Bronchial epithelial cell (primary cell): ENCODE results near the gene KRT5. TPM values are rescaled to one million over a fixed set of nuclear protein-coding genes. Genes with fewer than 3 reads are reported as not detected.
A peak's percentile ranks its signal among the peaks of the same experiment; 100 is the strongest.
"Not testable (repeated sequence)": the region's sequence is repeated elsewhere in the genome, so short reads cannot be mapped to it uniquely, and the experiment has no call there.

Experiments used
- DNase-seq: peaks from one replicate; pipeline ENCODE4 v3.0.0-alpha.2; 2010; ENCODE audit warnings: low read depth
- FAIRE-seq: peaks from 2 replicates; lab custom pipeline; 2011; peaks lifted over from hg19 to GRCh38; lab: Jason Lieb, UNC
- H3K27me3 ChIP-seq: 2 replicates; pipeline ENCODE4 v1.5.1; 2011; ENCODE audit warnings: low read length; ENCODE audit not compliant: control insufficient read depth, insufficient read depth
- H3K36me3 ChIP-seq: 2 replicates; pipeline ENCODE4 v1.5.1; 2011; ENCODE audit warnings: low read length; ENCODE audit not compliant: control insufficient read depth, insufficient read depth
- H3K4me3 ChIP-seq: 2 replicates; pipeline ENCODE4 v1.5.1; 2011; ENCODE audit warnings: mild to moderate bottlenecking, low read depth, low read length, control low read depth
- total RNA-seq: library from RNA; depleted of rRNA; stranded (reverse); fragments of >200 nt; gene quantifications from 2 replicates; pipeline ENCODE4 v1.2.1, GENCODE V29; 2014
- TF ChIP-seq, protein P1 (sequence below): IDR thresholded peaks from 2 replicates; pipeline ENCODE4 v1.5.1; 2011; ENCODE audit warnings: mild to moderate bottlenecking, moderate library complexity, low read length, control low read depth, inconsistent platforms; ENCODE audit not compliant: insufficient read depth, severe bottlenecking

The KRT5 gene
- total RNA-seq, 1 donor from 2014 or later: 6,770 TPM

DNA sequence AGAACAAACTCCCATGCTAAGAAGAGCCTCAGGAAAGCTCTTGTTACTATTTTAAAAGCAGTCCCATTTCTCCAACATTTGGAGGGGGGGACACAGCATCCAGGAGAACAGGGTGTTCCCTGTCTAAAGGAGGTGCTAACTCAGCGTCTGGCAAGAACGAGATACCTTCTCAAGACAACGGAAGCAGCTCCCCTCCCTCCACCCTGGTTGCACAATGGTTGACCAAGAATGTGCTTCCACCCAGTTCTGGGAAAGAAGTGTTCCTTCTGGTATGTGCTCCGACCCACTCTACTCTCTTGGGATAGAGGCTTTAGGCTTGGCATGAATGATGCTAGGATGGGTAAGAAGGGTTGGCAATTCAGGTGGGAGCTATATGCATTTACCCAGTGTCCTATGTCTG lies 25.7 kb downstream of the KRT5 start:
- peaks cover 18% of the 10 kb centered on the region for H3K36me3 ChIP-seq
- H3K27me3 ChIP-seq: no peaks in the 10 kb centered on the region
- DNase-seq (peak; percentile 92), FAIRE-seq (peak; percentile 99)
- peak overlapping the region; percentile 2 for H3K4me3 ChIP-seq
- TF ChIP-seq, protein P1, sequence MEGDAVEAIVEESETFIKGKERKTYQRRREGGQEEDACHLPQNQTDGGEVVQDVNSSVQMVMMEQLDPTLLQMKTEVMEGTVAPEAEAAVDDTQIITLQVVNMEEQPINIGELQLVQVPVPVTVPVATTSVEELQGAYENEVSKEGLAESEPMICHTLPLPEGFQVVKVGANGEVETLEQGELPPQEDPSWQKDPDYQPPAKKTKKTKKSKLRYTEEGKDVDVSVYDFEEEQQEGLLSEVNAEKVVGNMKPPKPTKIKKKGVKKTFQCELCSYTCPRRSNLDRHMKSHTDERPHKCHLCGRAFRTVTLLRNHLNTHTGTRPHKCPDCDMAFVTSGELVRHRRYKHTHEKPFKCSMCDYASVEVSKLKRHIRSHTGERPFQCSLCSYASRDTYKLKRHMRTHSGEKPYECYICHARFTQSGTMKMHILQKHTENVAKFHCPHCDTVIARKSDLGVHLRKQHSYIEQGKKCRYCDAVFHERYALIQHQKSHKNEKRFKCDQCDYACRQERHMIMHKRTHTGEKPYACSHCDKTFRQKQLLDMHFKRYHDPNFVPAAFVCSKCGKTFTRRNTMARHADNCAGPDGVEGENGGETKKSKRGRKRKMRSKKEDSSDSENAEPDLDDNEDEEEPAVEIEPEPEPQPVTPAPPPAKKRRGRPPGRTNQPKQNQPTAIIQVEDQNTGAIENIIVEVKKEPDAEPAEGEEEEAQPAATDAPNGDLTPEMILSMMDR: no peak

DNA sequence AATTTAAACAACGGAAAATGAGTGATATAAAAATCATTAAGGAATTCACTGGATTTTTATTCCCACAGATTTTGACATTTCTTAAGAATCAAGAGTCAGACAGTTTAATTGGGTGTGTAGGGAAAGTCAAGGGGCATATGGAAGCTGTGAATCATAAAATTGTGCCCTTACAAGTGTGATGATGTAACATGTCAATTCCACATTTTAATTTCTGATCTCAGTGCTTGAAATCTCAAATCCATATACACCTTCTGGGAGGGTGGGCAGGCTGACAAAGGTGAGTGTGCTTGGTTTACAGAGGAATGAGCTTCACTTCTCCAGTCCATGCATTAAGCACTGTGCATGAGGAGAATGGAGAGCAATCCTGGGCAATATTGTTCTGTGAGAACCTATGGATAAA lies 26.1 kb downstream of the KRT5 start:
- Histone ChIP-seq H3K27me3 (no peaks in the 10 kb centered on the region), H3K4me3 (peak overlapping the region; percentile 2), H3K36me3 (peaks cover 19% of the 10 kb centered on the region)
- TF ChIP-seq, protein P1: no peak
- DNase-seq: peak; percentile 92
- FAIRE-seq: peak; percentile 36

DNA sequence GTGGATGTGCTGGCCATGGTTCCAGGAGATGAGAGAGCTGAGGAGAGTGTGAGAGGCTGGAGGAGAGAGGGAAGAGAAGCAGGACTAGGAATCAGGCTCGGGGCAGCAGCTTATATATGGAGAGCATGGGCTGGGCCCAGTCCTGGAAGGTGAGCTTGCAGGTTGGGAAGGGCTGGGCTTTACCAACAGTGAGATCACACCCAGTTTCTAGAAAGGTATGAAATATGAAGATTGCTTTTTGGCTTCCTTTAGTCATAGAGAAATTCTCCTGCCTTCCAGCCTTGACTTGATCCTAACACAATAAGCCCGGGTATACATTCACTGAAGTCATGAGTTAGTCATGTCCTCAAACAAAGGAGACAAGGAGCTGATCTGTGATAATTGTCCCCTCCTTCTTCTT lies 27.0 kb downstream of the KRT5 start, which contains the start of gene KRT6A:
Gene KRT6A, minus strand, starts transcription at position 86 of the 400 bp plus-strand sequence. Its CDS starts 69 bp downstream, at position 17.
- TF ChIP-seq, protein P1: no peak
- no peaks in the 10 kb centered on the region for H3K27me3 ChIP-seq
- peak within 1 kb of the TSS; percentile 75 for H3K4me3 ChIP-seq
- peak; percentile 99 for DNase-seq
- FAIRE-seq: peak; percentile 100
- H3K36me3 ChIP-seq: peaks cover 19% of the 10 kb centered on the region

DNA sequence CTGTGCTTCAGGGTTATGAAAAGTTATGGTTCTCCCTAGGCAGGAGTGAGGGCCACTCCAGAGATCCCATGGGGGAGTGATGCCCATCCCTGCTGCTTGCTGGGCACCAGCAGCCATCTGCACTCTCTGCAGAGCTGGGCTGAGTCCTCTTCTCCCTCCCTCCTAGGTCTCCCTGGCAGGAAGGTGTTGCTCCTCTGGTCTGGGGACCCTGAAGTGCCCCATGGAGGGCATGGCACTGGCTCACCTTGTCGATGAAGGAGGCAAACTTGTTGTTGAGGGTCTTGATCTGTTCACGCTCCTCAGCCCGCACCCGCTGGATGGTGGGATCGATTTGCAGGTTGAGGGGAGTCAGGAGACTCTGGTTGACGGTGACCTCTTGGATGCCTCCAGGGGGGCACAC lies 27.8 kb downstream of the KRT5 start:
- not testable (repeated sequence) for H3K27me3 ChIP-seq, DNase-seq, FAIRE-seq
- Histone ChIP-seq H3K4me3 (peak overlapping the region; percentile 75), H3K36me3 (peaks cover 19% of the 10 kb centered on the region)

DNA sequence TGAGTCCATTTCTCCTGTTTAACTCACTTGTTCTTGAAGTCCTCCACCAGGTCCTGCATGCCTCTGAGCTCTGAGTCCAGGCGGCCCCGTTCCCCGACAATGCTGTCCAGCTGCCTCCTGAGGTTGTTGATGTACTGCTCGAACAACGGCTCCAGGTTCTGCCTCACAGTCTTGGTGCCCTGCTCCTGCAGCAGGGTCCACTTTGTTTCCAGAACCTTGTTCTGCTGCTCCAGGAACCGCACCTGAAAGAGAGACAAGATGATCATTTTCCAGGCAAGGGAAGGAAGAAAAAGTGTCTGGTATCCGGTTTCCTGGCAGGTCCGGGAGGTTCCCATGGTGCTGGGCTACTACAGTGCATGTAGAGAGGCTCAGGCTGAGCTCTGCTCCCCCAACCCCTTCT lies 28.7 kb downstream of the KRT5 start:
- Histone ChIP-seq H3K36me3 (peaks cover 19% of the 10 kb centered on the region), H3K4me3 (peak overlapping the region; percentile 75)
- FAIRE-seq: peak; percentile 75
- not testable (repeated sequence) for H3K27me3 ChIP-seq, DNase-seq

DNA sequence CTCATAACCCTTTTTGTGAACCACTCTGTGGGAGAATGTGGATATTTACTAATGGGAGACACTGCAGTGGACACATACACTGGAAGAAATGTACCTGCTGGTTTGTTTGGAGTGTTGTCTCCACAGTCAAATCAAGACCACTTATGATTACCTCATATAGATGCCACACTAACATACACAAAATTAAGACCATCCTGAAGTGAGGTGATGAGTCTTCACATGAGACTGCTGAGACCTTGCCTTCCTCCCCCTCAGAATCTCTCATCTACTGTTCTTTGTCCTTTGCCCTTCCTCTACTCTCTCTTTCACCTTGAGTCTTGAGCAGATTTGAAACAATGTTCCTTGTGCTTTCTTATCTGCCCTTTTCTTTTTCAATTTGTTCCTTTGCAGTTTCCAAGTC lies 31.5 kb downstream of the KRT5 start:
- Histone ChIP-seq H3K36me3 (peaks cover 19% of the 10 kb centered on the region), H3K4me3 (no peak overlapping the region), H3K27me3 (no peaks in the 10 kb centered on the region)
- DNase-seq (peak; percentile 61), FAIRE-seq (no peak)
- TF ChIP-seq, protein P1: no peak

DNA sequence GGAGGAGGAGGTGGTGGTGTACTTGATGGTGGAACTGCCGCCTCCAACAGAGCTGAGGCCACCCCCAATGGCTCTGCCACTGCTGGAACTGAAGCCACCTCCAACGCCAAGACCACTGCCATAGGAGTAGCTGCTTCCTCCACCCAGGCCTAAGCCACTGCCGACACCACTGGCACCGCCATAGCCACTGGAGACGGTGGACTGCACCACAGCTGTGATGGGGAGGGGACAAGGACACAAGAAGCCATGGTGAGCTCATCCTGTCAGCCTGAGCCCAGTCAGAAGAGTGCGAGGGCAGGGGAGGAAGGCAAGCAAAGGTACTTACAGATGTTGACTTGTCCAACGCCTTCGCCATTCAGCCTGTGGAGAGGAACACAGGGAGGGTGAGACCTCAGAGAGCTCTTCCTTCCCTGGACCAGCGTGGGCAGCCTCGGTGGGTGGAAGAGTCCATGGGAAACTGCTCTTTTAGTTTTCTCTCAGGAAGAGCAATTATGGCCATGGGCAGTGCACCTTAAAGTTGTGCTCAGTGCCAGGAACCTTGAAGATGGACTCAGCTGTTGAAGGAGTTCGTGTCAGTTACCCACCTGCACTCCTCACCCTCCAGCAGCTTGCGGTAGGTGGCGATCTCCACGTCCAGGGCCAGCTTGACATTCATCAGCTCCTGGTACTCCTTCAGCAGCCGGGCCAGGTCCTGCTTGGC lies 32.3 kb downstream of the KRT5 start:
- FAIRE-seq (peak; percentile 96), DNase-seq (peak; percentile 55)
- peaks cover 19% of the 10 kb centered on the region for H3K36me3 ChIP-seq
- H3K27me3 ChIP-seq, H3K4me3 ChIP-seq: not testable (repeated sequence)
